ENCODE results near the gene EML4. TPM values are rescaled to one million over a fixed set of nuclear protein-coding genes. Genes with fewer than 3 reads are reported as not detected.

Gene EML4
- polyA plus RNA-seq, 1 of the 3 experiments (the other 2 are of a cell fraction): 35.0 TPM

- peak; percentile 59; the same call in 1 of the 2 replicates for TF ChIP-seq REST (IDR thresholded peaks at IDR 0.05; ENCODE audit: low read depth, low read length)
- TF ChIP-seq EP300 (IDR thresholded peaks at IDR 0.05; ENCODE audit: borderline replicate concordance in 1 of 2, low read depth in 1 of 2, low read length in 1 of 2): peak; percentile 60 to 94
- TF ChIP-seq USF1 (IDR thresholded peaks at IDR 0.05; ENCODE audit: borderline replicate concordance, low read depth): peak; percentile 18; the same call in 1 of the 2 replicates
- no peak for TF ChIP-seq EZH2phosphoT487 (IDR thresholded peaks at IDR 0.05; ENCODE audit: borderline replicate concordance, low read depth)
- TF ChIP-seq PBX3 (IDR thresholded peaks at IDR 0.05): peak; percentile 89
- TF ChIP-seq IRF3 (IDR thresholded peaks at IDR 0.05; ENCODE audit: low read depth, low read length): no peak
- peak; percentile 83; the same call in 1 of the 2 replicates for TF ChIP-seq SIN3A (IDR thresholded peaks at IDR 0.05; ENCODE audit: borderline replicate concordance, low read depth, low read length)
- no peak for TF ChIP-seq USF2 (IDR thresholded peaks at IDR 0.05; ENCODE audit: borderline replicate concordance, low read depth, low read length)
- no peak for TF ChIP-seq FOXJ3 (CRISPR knock-in tag; IDR thresholded peaks at IDR 0.05)
- peak; percentile 76; the same call in 1 of the 2 replicates for TF ChIP-seq POLR2AphosphoS5 (IDR thresholded peaks at IDR 0.05; ENCODE audit: low read depth, low read length)
- peak; percentile 47; the same call in 1 of the 2 replicates for TF ChIP-seq TAF1 (IDR thresholded peaks at IDR 0.05; ENCODE audit: borderline replicate concordance, low read depth, low read length)
- TF ChIP-seq TEAD4 (IDR thresholded peaks at IDR 0.05; ENCODE audit: borderline replicate concordance, insufficient read depth): peak; percentile 95
- TF ChIP-seq YY1 (IDR thresholded peaks at IDR 0.05; ENCODE audit: low read depth): no peak
- no peak for TF ChIP-seq GABPA (IDR thresholded peaks at IDR 0.05; ENCODE audit: low read depth)
- TF ChIP-seq NFIC (IDR thresholded peaks at IDR 0.05; ENCODE audit: borderline replicate concordance): peak; percentile 100
- peak; percentile 81 for TF ChIP-seq JUND (IDR thresholded peaks at IDR 0.05)
- peak; percentile 45; the same call in 1 of the 2 replicates for TF ChIP-seq RXRA (IDR thresholded peaks at IDR 0.05; ENCODE audit: borderline replicate concordance, low read depth)
Observed at GRCh38 chr2:42138163-42139015, 30.8 kb upstream of the EML4 start (continued).

Measured in SK-N-SH (cell line).